Stomach smooth muscle (tissue), 2 donors: ENCODE measurements around the gene NBPF3.
A peak's percentile ranks its signal among the peaks of the same experiment; 100 is the strongest.
"Not testable (repeated sequence)": the region's sequence is repeated elsewhere in the genome, so short reads cannot be mapped to it uniquely, and the experiment has no call there.

Experiments
- H3K27ac ChIP-seq: one replicate; pipeline ENCODE4 v1.7.0; 2013; ENCODE audit warnings: mild to moderate bottlenecking, low read length, inconsistent platforms
- H3K27me3 ChIP-seq, 2 donors: one replicate each; pipeline ENCODE4 v1.7.0; 2013; ENCODE audit warnings: low read length in 2 of 2; ENCODE audit not compliant: insufficient read depth in 2 of 2, control insufficient read depth in 1 of 2
- H3K36me3 ChIP-seq, 2 donors: one replicate each; pipeline ENCODE4 v1.7.0; 2013; ENCODE audit warnings: low read length in 2 of 2; ENCODE audit not compliant: control insufficient read depth in 2 of 2, insufficient read depth in 2 of 2
- H3K4me1 ChIP-seq: one replicate; pipeline ENCODE4 v1.7.0; 2013; ENCODE audit warnings: low read length; ENCODE audit not compliant: control insufficient read depth, insufficient read depth
- H3K4me3 ChIP-seq, 2 donors: one replicate each; pipeline ENCODE4 v1.7.0; 2013; ENCODE audit warnings: low read length in 2 of 2
- H3K9ac ChIP-seq, 2 donors: one replicate each; pipeline ENCODE4 v1.7.0; 2013; ENCODE audit warnings: low read length in 2 of 2, mild to moderate bottlenecking in 1 of 2
- H3K9me3 ChIP-seq, 2 donors: one replicate each; pipeline ENCODE4 v1.7.0; 2013; ENCODE audit warnings: low read length in 2 of 2; ENCODE audit not compliant: control insufficient read depth in 2 of 2
- donor health status: healthy.
- donor health status: Pancreatic carcinoma.

NBPF3 gene

DNA sequence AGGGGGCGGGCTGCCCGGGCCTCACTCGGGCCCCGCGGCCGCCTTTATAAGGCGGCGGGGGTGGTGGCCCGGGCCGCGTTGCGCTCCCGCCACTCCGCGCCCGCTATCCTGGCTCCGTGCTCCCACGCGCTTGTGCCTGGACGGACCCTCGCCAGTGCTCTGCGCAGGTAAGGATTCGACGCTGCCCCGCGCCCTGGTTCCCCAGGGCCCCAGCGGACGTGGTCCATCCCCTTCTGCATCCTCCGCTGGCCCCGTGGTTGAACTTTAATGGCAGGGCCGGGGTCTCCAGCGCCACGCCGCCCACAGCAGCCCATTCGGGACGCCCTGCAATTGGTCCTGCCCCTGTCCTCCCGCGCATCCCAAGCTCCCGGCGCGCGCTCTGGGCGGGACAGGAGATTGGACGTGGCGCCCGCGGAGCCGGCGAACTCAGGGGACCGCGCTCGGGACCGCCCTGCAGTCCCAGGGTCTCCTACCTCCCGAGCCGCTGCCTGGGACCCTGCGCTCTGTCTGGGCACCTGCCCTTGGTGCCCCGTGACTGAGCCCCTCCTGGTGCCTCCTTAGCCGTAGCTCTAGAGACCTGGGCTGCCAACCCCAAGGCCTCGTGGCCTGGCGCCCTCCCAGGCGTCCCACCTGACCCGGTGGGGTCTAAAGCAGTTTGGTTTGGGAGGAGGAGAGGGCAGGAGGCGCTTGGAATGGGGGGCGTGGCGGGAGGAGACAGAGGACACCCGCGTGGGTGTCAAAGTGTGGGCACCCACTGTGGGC lies 69.6 kb downstream of the NBPF3 start, which contains the start of gene ALPL:
ALPL (plus strand) TSS at position 73 of the 762 bp plus-strand sequence. CDS start 44,659 bp downstream, outside the sequence.
- H3K9ac ChIP-seq, result no peak within 1 kb of the TSS

DNA sequence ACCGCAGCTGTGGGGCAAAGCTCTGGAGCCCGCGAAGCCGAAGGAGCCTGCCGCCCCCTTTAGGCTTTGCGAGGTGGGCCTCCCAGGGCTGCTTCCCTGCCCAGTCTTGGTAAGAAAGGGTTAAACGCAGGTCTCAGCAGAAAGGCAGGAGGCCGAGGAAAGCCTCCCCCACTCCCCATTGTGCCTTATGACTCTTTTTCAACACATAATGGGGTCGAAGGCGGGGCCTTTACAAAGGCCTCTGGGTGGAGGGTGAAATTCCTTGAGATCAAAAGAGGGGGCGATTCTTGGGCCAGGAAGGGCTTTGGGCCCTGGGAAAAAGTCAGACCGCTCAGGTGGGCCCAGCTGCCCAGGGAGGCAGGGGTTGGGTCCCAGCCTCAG lies 70.2 kb downstream of the NBPF3 start:
- H3K27me3 ChIP-seq, result peaks cover 33 to 41% of the 10 kb centered on the region in 2 donors
- H3K9ac ChIP-seq, result no peak overlapping the region
- peaks cover 13% of the 10 kb centered on the region for H3K4me1 ChIP-seq
- no peaks in the 10 kb centered on the region for H3K36me3 ChIP-seq
- no peak overlapping the region for H3K4me3 ChIP-seq
- H3K9me3 ChIP-seq, result no peaks in the 10 kb centered on the region
- no peak overlapping the region for H3K27ac ChIP-seq

More for the DNA sequence above, 69.6 kb downstream of the NBPF3 start, which contains the start of gene ALPL:
- peaks cover 13% of the 10 kb centered on the region for H3K4me1 ChIP-seq
- H3K36me3 ChIP-seq, result no peaks in the 10 kb centered on the region
- H3K27ac ChIP-seq, result no peak within 1 kb of the TSS
- peak within 1 kb of the TSS; percentile 35 to 47 for H3K4me3 ChIP-seq
- peaks cover 35 to 41% of the 10 kb centered on the region in 2 donors for H3K27me3 ChIP-seq
- no peaks in the 10 kb centered on the region for H3K9me3 ChIP-seq

GRCh38 chr1:21510885-21511578 lies 71.1 kb downstream of the NBPF3 start:
- Histone ChIP-seq H3K27me3 (peaks cover 30 to 41% of the 10 kb centered on the region in 2 donors), H3K4me3 (no peak overlapping the region)

GRCh38 chr1:21511579-21512522 lies 71.9 kb downstream of the NBPF3 start:
- Histone ChIP-seq H3K4me3 (no peak overlapping the region), H3K36me3 (no peaks in the 10 kb centered on the region), H3K4me1 (peaks cover 13% of the 10 kb centered on the region), H3K9me3 (no peaks in the 10 kb centered on the region), H3K27ac (no peak overlapping the region), H3K27me3 (peaks cover 30 to 37% of the 10 kb centered on the region in 2 donors), H3K9ac (no peak overlapping the region)

More at GRCh38 chr1:21510885-21511578, 71.1 kb downstream of the NBPF3 start:
- Histone ChIP-seq H3K9me3 (no peaks in the 10 kb centered on the region), H3K36me3 (no peaks in the 10 kb centered on the region), H3K27ac (no peak overlapping the region), H3K4me1 (peaks cover 13% of the 10 kb centered on the region), H3K9ac (no peak overlapping the region)

DNA sequence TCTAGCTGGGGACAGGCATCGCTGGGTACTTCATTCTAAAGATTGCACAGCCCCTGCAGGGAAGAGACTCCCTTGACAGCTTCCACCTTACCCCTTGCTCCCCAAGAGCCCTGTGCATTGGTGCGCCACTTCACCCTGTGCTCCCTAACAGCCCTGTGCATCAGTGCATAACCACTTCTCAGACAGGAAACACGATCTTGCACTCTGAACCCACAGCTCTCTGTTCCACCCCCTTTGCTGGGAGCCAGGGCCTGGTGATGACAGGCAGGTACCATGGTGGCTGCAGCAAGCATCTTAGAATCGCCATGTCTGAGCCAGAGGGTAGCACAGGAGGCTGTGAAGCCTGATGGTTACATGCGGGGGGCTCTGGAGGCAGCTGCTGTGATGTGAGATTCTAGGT lies 74.3 kb downstream of the NBPF3 start:
- no peak overlapping the region for H3K4me3 ChIP-seq
- H3K4me1 ChIP-seq, result peaks cover 8% of the 10 kb centered on the region
- no peak overlapping the region for H3K9ac ChIP-seq
- no peaks in the 10 kb centered on the region for H3K36me3 ChIP-seq
- H3K27ac ChIP-seq, result no peak overlapping the region
- no peaks in the 10 kb centered on the region for H3K9me3 ChIP-seq
- peaks cover 19 to 23% of the 10 kb centered on the region in 2 donors for H3K27me3 ChIP-seq

DNA sequence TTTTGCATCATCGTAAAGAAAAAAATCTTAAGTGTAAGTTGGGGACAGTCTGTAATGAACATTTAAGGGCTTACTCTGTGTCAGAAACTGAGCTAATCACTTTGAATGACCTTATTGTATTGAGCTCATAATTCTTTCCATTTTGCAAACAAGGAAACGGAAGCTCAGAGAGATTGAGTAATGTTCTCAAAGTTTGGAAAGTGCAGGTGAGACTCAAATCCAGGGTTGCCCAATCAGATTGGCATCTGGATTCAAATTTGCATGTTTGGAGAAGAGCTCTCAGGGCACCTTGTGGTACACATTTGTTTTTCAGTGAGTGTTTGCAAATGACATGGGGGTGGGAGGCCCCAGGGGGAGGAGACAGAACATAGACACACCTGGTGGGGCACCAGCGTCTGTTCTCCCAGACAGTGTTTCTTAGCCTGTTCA lies 77.2 kb downstream of the NBPF3 start:
- Histone ChIP-seq H3K27me3 (peaks cover 0 to 3% of the 10 kb centered on the region in 2 donors), H3K9me3 (no peaks in the 10 kb centered on the region), H3K9ac (no peak overlapping the region), H3K4me1 (no peaks in the 10 kb centered on the region), H3K4me3 (no peak overlapping the region), H3K27ac (no peak overlapping the region), H3K36me3 (no peaks in the 10 kb centered on the region)

GRCh38 chr1:21517660-21518480 lies 77.9 kb downstream of the NBPF3 start:
- H3K27me3 ChIP-seq, result no peaks in the 10 kb centered on the region
- no peaks in the 10 kb centered on the region for H3K36me3 ChIP-seq
- no peak overlapping the region for H3K4me3 ChIP-seq
- no peaks in the 10 kb centered on the region for H3K4me1 ChIP-seq
- no peaks in the 10 kb centered on the region for H3K9me3 ChIP-seq
- H3K9ac ChIP-seq, result no peak overlapping the region
- no peak overlapping the region for H3K27ac ChIP-seq

GRCh38 chr1:21518774-21519455 lies 79.0 kb downstream of the NBPF3 start:
- Histone ChIP-seq H3K36me3 (no peaks in the 10 kb centered on the region), H3K9ac (no peak overlapping the region), H3K4me3 (no peak overlapping the region), H3K4me1 (no peaks in the 10 kb centered on the region), H3K27ac (no peak overlapping the region), H3K9me3 (no peaks in the 10 kb centered on the region), H3K27me3 (no peaks in the 10 kb centered on the region)

- not testable (repeated sequence) for H3K4me3 ChIP-seq, H3K36me3 ChIP-seq, H3K9me3 ChIP-seq, H3K27me3 ChIP-seq, H3K4me1 ChIP-seq, H3K27ac ChIP-seq, H3K9ac ChIP-seq
Measured at GRCh38 chr1:21519486-21520070, 79.6 kb downstream of the NBPF3 start.
